T-cell (primary cell): Measurements from ENCODE around the gene KIAA1755. TPM values are rescaled to one million over a fixed set of nuclear protein-coding genes. Genes with fewer than 3 reads are reported as not detected.

ENCODE experiments used
- ATAC-seq, 4 experiments: fragments of 200-7000 bp in 3 of 4; fragments of 150-1000 bp in 1 of 4; cut with Tn5 transposase; replicated peaks in 1 of 4; 1 replicate in 3 of 4; 2 replicates in 1 of 4; pipeline ENCODE4 v1.10.0; 2021; ENCODE audit warnings: moderate library complexity in 3 of 4, mild to moderate bottlenecking in 2 of 4, moderate number of reproducible peaks in 1 of 4
- CTCF ChIA-PET, 2 donors: fragments of 300-600 bp; sonication (Branson Sonifier 250); formaldehyde crosslinking; loops; one replicate each; lab custom pipeline; 2022; ENCODE audit warnings: antibody characterized with exemption in 2 of 2; lab: Charles Lee
- POLR2A ChIA-PET, 2 donors: fragments of 300-600 bp; sonication (Branson Sonifier 250); formaldehyde crosslinking; loops; one replicate each; lab custom pipeline; 2022; ENCODE audit warnings: antibody characterized with exemption in 2 of 2; lab: Charles Lee
- DNase-seq, 35 experiments: peaks; one replicate each; pipeline versions ENCODE4 v3.0.0 to v3.0.0-alpha.2; 2013 to 2023
- H3K27ac ChIP-seq: one replicate; pipeline ENCODE4 v1.5.1; 2013; ENCODE audit warnings: low read length
- H3K27me3 ChIP-seq, 2 experiments: replicated peaks in 1 of 2; 1 replicate in 1 of 2; 2 replicates in 1 of 2; pipeline versions ENCODE4 v1.6.1 to v1.7.0; 2013; ENCODE audit warnings: low read length in 1 of 2, mixed read lengths in 1 of 2; ENCODE audit not compliant: control insufficient read depth in 2 of 2, insufficient read depth in 2 of 2; ENCODE audit errors: extremely low read depth in 1 of 2
- H3K36me3 ChIP-seq, 2 donors: 1 replicate in 1 of 2; 2 replicates in 1 of 2; pipeline versions ENCODE4 v1.6.1 to v1.7.0; 2013; ENCODE audit warnings: low read length in 1 of 2; ENCODE audit not compliant: control insufficient read depth in 2 of 2, insufficient read depth in 1 of 2; ENCODE audit errors: extremely low read depth in 1 of 2
- H3K4me1 ChIP-seq, 2 experiments: 1 replicate in 1 of 2; 2 replicates in 1 of 2; pipeline versions ENCODE4 v1.6.1 to v1.7.0; 2013; ENCODE audit warnings: low read length in 2 of 2, mixed read lengths in 1 of 2; ENCODE audit not compliant: insufficient read depth in 2 of 2, control insufficient read depth in 1 of 2; ENCODE audit errors: extremely low read depth in 1 of 2
- H3K4me3 ChIP-seq, 2 donors: 1 replicate in 1 of 2; 2 replicates in 1 of 2; pipeline versions ENCODE4 v1.5.1 to v1.7.0; 2013; ENCODE audit warnings: mild to moderate bottlenecking in 2 of 2, low read length in 1 of 2, moderate library complexity in 1 of 2; ENCODE audit not compliant: control insufficient read depth in 1 of 2; ENCODE audit errors: extremely low read depth in 1 of 2
- H3K9me3 ChIP-seq: 2 replicates; pipeline ENCODE4 v1.7.0; 2013
- H3K27ac Mint-ChIP-seq, 2 donors: one replicate each; pipeline ENCODE4 v1.8.0; 2020 to 2021; ENCODE audit warnings: mild to moderate bottlenecking in 2 of 2, mixed read lengths in 2 of 2
- H3K27me3 Mint-ChIP-seq, 2 donors: one replicate each; pipeline ENCODE4 v1.8.0; 2021 to 2022; ENCODE audit warnings: mixed read lengths in 2 of 2
- H3K36me3 Mint-ChIP-seq: one replicate; pipeline ENCODE4 v1.8.0; 2021; ENCODE audit warnings: mixed read lengths
- H3K4me1 Mint-ChIP-seq, 3 donors: one replicate each; pipeline ENCODE4 v1.8.0; 2020 to 2022; ENCODE audit warnings: mixed read lengths in 3 of 3, mild to moderate bottlenecking in 1 of 3
- H3K4me3 Mint-ChIP-seq, 3 donors: one replicate each; pipeline ENCODE4 v1.8.0; 2020 to 2022; ENCODE audit warnings: mild to moderate bottlenecking in 3 of 3, mixed read lengths in 3 of 3, moderate library complexity in 3 of 3
- H3K9me3 Mint-ChIP-seq, 3 donors: one replicate each; pipeline ENCODE4 v1.8.0; 2020 to 2022; ENCODE audit warnings: mixed read lengths in 3 of 3
- WGBS: methylation state at CpG from one replicate; pipeline ENCODE4 v1.1.5; 2013; ENCODE audit warnings: missing lambda C conversion rate; ENCODE audit not compliant: insufficient coverage; 5-methylcytosine and 5-hydroxymethylcytosine counted together
- total RNA-seq, 35 experiments: library from RNA in 6 of 35; stranded (reverse) in 6 of 35; fragments of 120-200 nt in 1 of 35; gene quantifications; one replicate each; pipeline versions ENCODE4 v1.2.1 to v1.2.4 and lab custom pipeline; 2013 to 2026

The KIAA1755 gene
- total RNA-seq, 5 donors from 2014 or later (not counting 1 experiment from before 2014, with no cell fraction given) = not detected

- peaks cover 0 to 36% of the 10 kb centered on the region in 2 experiments for H3K27me3 ChIP-seq
These were observed 47.5 kb downstream of the KIAA1755 start for GRCh38 chr20:38212806-38213606.

DNA sequence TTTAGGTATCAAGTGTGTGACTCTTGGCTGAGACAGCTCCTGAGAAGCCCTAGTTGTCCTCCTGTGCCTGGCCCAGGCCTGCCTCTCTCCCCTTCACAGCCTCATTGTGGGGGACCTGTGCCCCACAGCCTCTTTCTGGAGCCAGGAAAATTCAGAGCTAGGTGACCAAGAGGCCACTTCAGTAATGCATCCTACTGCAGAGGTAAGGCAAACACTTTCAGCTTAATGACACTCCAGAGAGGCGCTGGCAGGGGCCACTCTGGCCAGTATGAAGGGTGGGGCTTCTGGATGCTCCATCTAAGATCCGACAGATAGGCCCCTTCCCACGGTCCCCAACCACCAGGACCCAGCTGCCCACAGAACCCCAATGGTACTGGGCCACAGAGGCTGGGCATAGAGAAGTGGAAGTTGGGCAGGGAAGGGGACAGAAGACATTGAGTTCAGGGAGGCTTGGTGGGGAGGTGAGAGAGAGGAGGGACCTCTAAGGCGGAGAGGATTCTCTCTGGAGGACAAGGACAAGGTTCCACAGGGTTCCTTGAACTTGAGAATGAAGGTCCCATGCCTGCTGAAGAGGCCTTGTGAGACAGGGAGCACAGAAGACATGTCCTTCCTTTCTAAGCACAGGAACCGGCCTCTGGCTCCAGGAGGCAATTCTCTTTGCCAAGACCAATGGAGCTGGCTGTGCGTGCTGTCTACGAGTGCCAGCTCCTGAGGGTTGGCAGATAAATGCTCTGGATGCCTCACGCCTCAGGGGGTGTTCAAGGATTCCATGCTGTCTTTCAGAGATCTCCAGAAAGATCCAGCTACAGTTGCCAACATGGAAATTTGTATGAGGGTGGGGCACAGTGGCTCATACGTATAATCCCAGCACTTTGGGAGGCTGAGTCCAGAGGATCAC, 49.1 kb downstream of the KIAA1755 start:
- CTCF ChIA-PET = interaction anchor here in 1 of 2 donors (3.6 kb wide), 1 partner anchor 10 kb away, joined by 12 read pairs; no protein-coding TSS in a partner anchor
- no peak for DNase-seq
- no peak overlapping the region for H3K27ac ChIP-seq
- H3K9me3 ChIP-seq = no peaks in the 10 kb centered on the region
- Mint-ChIP-seq H3K27me3 (peaks cover 6 to 14% of the 10 kb centered on the region in 2 donors), H3K4me1 (no peaks in the 10 kb centered on the region), H3K27ac (no peak overlapping the region), H3K9me3 (no peaks in the 10 kb centered on the region), H3K4me3 (no peak overlapping the region), H3K36me3 (no peaks in the 10 kb centered on the region)
- ATAC-seq = no peak
- H3K27me3 ChIP-seq = peaks cover 0 to 36% of the 10 kb centered on the region in 2 experiments
- POLR2A ChIA-PET = no interaction called here
- H3K4me3 ChIP-seq = no peak overlapping the region
- no peaks in the 10 kb centered on the region for H3K4me1 ChIP-seq
- no peaks in the 10 kb centered on the region for H3K36me3 ChIP-seq
- 79% methylated on average over 6 of the region's 9 CpGs for WGBS

More at GRCh38 chr20:38212806-38213606, 47.5 kb downstream of the KIAA1755 start:
- no peaks in the 10 kb centered on the region for H3K9me3 ChIP-seq
- Mint-ChIP-seq H3K27me3 (peaks cover 6 to 12% of the 10 kb centered on the region in 2 donors), H3K27ac (no peak overlapping the region), H3K36me3 (no peaks in the 10 kb centered on the region), H3K4me3 (no peak overlapping the region), H3K4me1 (no peaks in the 10 kb centered on the region), H3K9me3 (no peaks in the 10 kb centered on the region)
- no peak for DNase-seq
- no peaks in the 10 kb centered on the region for H3K4me1 ChIP-seq
- H3K36me3 ChIP-seq = no peaks in the 10 kb centered on the region
- CTCF ChIA-PET = interaction anchor here (0.5 to 3.6 kb wide), 2 partner anchors 8 to 1375 kb away, joined by 3 to 12 read pairs; no protein-coding TSS in a partner anchor
- POLR2A ChIA-PET = no interaction called here
- no peak for ATAC-seq
- H3K4me3 ChIP-seq = no peak overlapping the region
- 76% methylated on average over 17 of the region's 18 CpGs for WGBS
- H3K27ac ChIP-seq = no peak overlapping the region

- POLR2A ChIA-PET = no interaction called here
- ATAC-seq (no peak), DNase-seq (no peak)
- Histone ChIP-seq H3K27ac (no peak overlapping the region), H3K9me3 (no peaks in the 10 kb centered on the region), H3K36me3 (no peaks in the 10 kb centered on the region), H3K4me1 (no peaks in the 10 kb centered on the region), H3K4me3 (no peak overlapping the region), H3K27me3 (peaks cover 0 to 31% of the 10 kb centered on the region in 2 experiments)
- CTCF ChIA-PET = interaction anchor here in 1 of 2 donors (3.6 kb wide), 1 partner anchor 10 kb away, joined by 12 read pairs; no protein-coding TSS in a partner anchor
- no peaks in the 10 kb centered on the region for H3K4me1 Mint-ChIP-seq
- 67% methylated on average over 1 of the region's 6 CpGs for WGBS
- H3K27me3 Mint-ChIP-seq = peaks cover 6 to 14% of the 10 kb centered on the region in 2 donors
- no peaks in the 10 kb centered on the region for H3K9me3 Mint-ChIP-seq
- H3K27ac Mint-ChIP-seq = no peak overlapping the region
- no peak overlapping the region for H3K4me3 Mint-ChIP-seq
- no peaks in the 10 kb centered on the region for H3K36me3 Mint-ChIP-seq
These were observed 49.8 kb downstream of the KIAA1755 start for GRCh38 chr20:38210741-38211140.

DNA sequence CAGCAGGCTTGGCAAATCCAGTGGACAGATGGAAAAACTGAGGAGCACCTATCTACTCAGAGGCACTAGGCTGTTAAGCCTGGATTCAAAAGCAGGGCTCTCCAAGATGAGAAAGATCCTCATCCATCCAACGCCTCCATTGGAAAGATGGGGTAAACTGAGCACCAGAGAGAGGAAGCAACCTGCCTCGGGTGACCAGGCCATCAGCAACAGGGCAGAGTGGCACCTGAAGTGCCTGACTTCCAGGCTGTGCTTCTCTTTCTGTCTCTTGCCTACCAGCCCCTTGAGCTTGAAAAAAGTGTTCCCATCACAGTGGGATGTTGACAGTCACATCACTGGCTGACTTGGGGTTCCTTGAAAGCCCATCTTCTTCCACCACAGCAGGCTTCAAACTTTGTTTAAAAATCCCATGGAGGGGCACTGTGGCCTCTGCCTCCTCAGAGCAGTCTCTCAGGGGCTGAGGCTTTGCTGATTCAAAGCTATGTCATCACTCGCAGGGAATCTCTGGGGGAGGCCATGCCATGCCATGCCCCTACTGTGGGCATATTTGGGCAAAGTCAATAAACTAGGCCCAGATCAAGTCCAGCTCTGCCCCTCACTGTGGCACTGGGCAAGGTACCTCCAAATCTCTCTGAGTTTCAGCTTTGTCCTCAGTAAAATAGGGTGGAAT, 50.7 kb downstream of the KIAA1755 start:
- H3K27me3 ChIP-seq = peaks cover 0 to 27% of the 10 kb centered on the region in 2 experiments
- no peaks in the 10 kb centered on the region for H3K4me1 Mint-ChIP-seq
- no peak overlapping the region for H3K4me3 Mint-ChIP-seq
- ChIA-PET POLR2A (no interaction called here), CTCF (interaction anchor here in 1 of 2 donors (3.6 kb wide), 1 partner anchor 11 kb away, joined by 12 read pairs; no protein-coding TSS in a partner anchor)
- H3K4me1 ChIP-seq = no peaks in the 10 kb centered on the region
- 93% methylated on average over 2 of the region's 3 CpGs for WGBS
- no peaks in the 10 kb centered on the region for H3K9me3 ChIP-seq
- DNase-seq = no peak
- no peak for ATAC-seq
- no peaks in the 10 kb centered on the region for H3K36me3 ChIP-seq
- H3K27me3 Mint-ChIP-seq = peaks cover 6 to 11% of the 10 kb centered on the region in 2 donors
- no peaks in the 10 kb centered on the region for H3K9me3 Mint-ChIP-seq
- H3K4me3 ChIP-seq = no peak overlapping the region
- no peaks in the 10 kb centered on the region for H3K36me3 Mint-ChIP-seq
- H3K27ac Mint-ChIP-seq = no peak overlapping the region
- H3K27ac ChIP-seq = no peak overlapping the region

DNA sequence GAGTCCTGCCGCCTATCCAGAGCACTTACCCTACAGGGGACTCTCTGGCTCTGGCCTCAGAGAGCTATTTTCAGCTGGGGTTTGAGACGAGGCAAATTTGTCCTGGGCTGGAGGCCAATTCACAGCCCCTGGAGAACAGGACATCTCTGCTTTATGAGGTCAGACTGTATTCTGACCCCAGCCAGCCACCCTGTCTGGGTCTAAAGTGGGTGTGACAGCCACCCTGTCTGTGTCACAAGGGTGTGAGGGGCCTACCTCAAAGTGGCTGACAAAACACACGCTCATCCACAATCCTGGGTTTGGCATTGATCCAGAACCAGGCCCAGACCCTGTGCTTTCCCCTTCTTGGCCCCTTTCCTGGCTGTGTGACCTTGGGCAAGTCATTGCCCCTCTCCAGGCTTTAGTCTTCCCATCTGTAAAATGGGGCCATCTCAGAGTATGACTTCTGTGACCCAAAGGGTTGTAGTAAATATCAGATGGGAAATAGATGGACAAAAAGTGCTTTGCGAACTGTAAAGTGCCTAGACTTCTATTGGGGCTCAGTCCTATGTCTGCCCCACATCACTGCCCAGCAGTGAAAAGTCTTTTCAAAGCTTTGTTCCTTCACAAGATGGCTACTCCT, 51.4 kb downstream of the KIAA1755 start:
- peaks cover 6 to 9% of the 10 kb centered on the region in 2 donors for H3K27me3 Mint-ChIP-seq
- ChIA-PET CTCF (interaction anchor here in 1 of 2 donors (3.6 kb wide), 1 partner anchor 12 kb away, joined by 12 read pairs; no protein-coding TSS in a partner anchor), POLR2A (no interaction called here)
- H3K27me3 ChIP-seq = peaks cover 0 to 22% of the 10 kb centered on the region in 2 experiments
- H3K27ac ChIP-seq = no peak overlapping the region
- no peaks in the 10 kb centered on the region for H3K36me3 Mint-ChIP-seq
- no peak overlapping the region for H3K4me3 ChIP-seq
- no peak overlapping the region for H3K4me3 Mint-ChIP-seq
- no peaks in the 10 kb centered on the region for H3K4me1 ChIP-seq
- H3K4me1 Mint-ChIP-seq = no peaks in the 10 kb centered on the region
- no peak for DNase-seq
- no peaks in the 10 kb centered on the region for H3K36me3 ChIP-seq
- 64% methylated on average over 3 of the region's 4 CpGs for WGBS
- ATAC-seq = no peak
- H3K9me3 Mint-ChIP-seq = no peaks in the 10 kb centered on the region
- H3K27ac Mint-ChIP-seq = no peak overlapping the region
- H3K9me3 ChIP-seq = no peaks in the 10 kb centered on the region
